ENCODE results near the gene FNDC10.

- TF ChIP-seq CTCF (IDR thresholded peaks at IDR 0.05) (no peak), POLR2A (IDR thresholded peaks at IDR 0.05) (no peak)
These were observed 46.0 kb downstream of the FNDC10 start for GRCh38 chr1:1553821-1554494.
